ENCODE measurements around the gene ADRA2C.

The ADRA2C gene

DNA sequence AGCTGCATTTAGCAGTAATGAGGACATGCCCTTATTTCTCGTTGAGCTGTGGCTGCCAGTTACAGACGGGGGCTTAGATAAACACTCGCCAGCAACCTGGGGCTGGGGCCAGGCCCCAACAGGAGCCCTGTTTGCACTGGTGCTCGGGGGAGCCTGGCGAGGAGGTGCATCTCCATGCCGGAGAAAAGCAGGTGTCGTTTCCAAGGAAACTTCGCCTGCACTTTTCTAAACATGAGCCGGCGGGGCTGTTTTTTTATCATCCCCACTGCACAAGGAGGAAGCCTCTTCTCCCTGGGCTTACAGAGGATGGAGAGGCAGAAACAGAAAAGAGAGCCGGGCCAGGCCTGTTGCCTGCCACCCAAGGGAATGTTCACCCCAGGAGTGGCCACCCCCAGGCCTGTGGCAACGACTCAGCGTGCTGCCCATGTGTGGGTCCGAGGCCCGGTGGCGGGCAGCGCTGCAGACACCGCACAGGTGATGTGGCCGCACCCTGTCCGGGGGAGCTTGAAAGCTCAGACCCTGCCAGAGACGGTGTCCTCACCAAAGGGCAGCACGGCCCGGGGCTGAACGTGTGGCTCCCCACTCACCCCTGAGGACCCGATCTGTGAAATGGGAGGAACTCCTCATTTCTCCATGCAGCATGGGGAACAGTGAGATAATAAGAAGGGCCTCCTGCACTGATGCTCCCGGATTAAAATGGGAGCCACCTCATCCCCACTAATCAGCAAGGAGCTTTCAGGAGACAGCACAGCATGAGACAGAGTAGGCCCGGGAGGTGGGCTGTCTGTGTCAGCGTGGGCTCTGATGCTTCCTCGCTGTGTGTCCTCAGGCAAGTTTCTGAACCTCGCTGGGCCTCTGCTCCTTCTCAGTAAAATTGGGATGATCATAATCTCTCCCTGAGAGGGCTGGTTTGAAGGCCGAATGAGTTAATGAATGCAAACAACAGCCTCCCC lies 33.8 kb upstream of the ADRA2C start:
- no peak for TF ChIP-seq TAF1 (IDR thresholded peaks at IDR 0.05; ENCODE audit: borderline replicate concordance, insufficient read depth, low read length)
- no peak for TF ChIP-seq POLR2AphosphoS5 (IDR thresholded peaks at IDR 0.05; ENCODE audit: low read depth, low read length)
- no peak for TF ChIP-seq SIN3A (IDR thresholded peaks at IDR 0.05; ENCODE audit: borderline replicate concordance, insufficient read depth, low read length)
- TF ChIP-seq, protein P1, sequence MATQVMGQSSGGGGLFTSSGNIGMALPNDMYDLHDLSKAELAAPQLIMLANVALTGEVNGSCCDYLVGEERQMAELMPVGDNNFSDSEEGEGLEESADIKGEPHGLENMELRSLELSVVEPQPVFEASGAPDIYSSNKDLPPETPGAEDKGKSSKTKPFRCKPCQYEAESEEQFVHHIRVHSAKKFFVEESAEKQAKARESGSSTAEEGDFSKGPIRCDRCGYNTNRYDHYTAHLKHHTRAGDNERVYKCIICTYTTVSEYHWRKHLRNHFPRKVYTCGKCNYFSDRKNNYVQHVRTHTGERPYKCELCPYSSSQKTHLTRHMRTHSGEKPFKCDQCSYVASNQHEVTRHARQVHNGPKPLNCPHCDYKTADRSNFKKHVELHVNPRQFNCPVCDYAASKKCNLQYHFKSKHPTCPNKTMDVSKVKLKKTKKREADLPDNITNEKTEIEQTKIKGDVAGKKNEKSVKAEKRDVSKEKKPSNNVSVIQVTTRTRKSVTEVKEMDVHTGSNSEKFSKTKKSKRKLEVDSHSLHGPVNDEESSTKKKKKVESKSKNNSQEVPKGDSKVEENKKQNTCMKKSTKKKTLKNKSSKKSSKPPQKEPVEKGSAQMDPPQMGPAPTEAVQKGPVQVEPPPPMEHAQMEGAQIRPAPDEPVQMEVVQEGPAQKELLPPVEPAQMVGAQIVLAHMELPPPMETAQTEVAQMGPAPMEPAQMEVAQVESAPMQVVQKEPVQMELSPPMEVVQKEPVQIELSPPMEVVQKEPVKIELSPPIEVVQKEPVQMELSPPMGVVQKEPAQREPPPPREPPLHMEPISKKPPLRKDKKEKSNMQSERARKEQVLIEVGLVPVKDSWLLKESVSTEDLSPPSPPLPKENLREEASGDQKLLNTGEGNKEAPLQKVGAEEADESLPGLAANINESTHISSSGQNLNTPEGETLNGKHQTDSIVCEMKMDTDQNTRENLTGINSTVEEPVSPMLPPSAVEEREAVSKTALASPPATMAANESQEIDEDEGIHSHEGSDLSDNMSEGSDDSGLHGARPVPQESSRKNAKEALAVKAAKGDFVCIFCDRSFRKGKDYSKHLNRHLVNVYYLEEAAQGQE (IDR thresholded peaks at IDR 0.05; ENCODE audit: insufficient read depth in 1 of 2, low read depth in 2 of 2, low read length in 2 of 2) = no peak
- TF ChIP-seq FOXP2 (optimal IDR thresholded peaks at IDR 0.05; ENCODE audit: borderline replicate concordance, extremely low read depth, extremely low read length, insufficient read depth) = no peak

DNA sequence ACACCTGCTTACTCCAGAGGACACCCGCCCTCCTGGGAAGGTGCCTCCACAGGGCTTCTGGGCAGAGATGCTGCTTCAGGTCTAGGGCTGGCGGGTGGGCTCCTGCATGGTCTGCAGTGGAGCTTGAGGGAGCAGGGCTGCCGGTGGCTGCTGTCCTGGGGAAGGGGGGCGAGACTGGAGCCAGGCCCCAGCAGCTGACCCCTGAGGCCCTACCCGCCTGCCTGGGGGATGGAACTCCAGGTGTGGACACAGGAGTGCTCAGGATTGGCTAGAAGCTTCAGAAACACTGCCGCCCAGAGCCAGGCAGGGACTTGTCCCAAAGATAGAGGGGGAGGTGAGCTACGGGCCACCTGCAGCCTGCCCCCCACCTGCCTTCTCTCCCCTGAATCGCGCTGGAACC lies 33.0 kb upstream of the ADRA2C start:
- TF ChIP-seq TAF1 (IDR thresholded peaks at IDR 0.05; ENCODE audit: borderline replicate concordance, insufficient read depth, low read length) (no peak), FOXP2 (optimal IDR thresholded peaks at IDR 0.05; ENCODE audit: borderline replicate concordance, extremely low read depth, extremely low read length, insufficient read depth) (no peak), SIN3A (IDR thresholded peaks at IDR 0.05; ENCODE audit: borderline replicate concordance, insufficient read depth, low read length) (no peak), POLR2AphosphoS5 (IDR thresholded peaks at IDR 0.05; ENCODE audit: low read depth, low read length) (no peak)
- TF ChIP-seq, protein P1 (IDR thresholded peaks at IDR 0.05; ENCODE audit: insufficient read depth in 1 of 2, low read depth in 2 of 2, low read length in 2 of 2) = no peak

DNA sequence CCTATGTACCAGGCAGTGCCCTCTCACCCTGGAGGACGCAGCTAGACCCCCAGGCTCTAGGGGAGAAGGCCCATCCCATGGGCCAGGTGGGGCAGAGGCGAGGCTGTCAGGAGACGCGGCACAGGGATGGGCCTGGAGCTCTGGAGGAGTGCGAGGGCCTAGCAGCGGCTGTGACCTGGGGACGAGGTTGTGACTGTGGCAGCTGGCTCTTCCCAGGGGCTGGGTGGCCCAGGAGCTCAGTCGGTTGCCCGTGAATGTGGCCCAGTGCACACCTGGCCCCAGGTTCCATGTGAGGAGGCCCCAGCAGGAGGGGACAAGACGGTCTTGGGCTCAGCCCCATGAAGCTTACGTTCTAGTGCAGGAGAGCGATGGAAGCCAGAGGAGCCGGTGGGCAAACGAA lies 31.0 kb upstream of the ADRA2C start:
- TF ChIP-seq FOXP2 (optimal IDR thresholded peaks at IDR 0.05; ENCODE audit: borderline replicate concordance, extremely low read depth, extremely low read length, insufficient read depth) = no peak
- TF ChIP-seq, protein P1 (IDR thresholded peaks at IDR 0.05; ENCODE audit: insufficient read depth in 1 of 2, low read depth in 2 of 2, low read length in 2 of 2) = no peak
- TF ChIP-seq POLR2AphosphoS5 (IDR thresholded peaks at IDR 0.05; ENCODE audit: low read depth, low read length) = no peak
- no peak for TF ChIP-seq SIN3A (IDR thresholded peaks at IDR 0.05; ENCODE audit: borderline replicate concordance, insufficient read depth, low read length)
- no peak for TF ChIP-seq TAF1 (IDR thresholded peaks at IDR 0.05; ENCODE audit: borderline replicate concordance, insufficient read depth, low read length)

DNA sequence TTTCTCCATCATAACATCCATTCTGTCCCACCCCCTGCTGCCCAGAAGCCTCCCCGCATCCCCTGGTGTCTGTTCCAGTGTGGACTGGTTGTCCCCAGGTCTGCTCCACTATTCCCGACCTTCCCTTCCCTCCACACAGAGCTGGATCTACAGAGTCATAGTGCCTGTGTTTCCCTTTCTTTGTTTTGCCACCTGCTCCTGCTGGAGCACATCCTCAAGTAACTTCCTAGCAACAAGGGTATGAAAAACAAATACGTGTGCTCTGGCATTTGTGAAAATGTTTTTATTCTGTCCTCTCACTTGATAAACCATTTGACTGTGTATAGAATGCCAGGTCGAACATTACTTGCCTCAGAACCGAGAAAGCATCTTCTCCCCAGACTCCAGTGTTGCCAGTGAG lies 29.9 kb upstream of the ADRA2C start:
- TF ChIP-seq TAF1 (IDR thresholded peaks at IDR 0.05; ENCODE audit: borderline replicate concordance, insufficient read depth, low read length) (no peak), SIN3A (IDR thresholded peaks at IDR 0.05; ENCODE audit: borderline replicate concordance, insufficient read depth, low read length) (no peak), FOXP2 (optimal IDR thresholded peaks at IDR 0.05; ENCODE audit: borderline replicate concordance, extremely low read depth, extremely low read length, insufficient read depth) (no peak), POLR2AphosphoS5 (IDR thresholded peaks at IDR 0.05; ENCODE audit: low read depth, low read length) (no peak)
- TF ChIP-seq, protein P1 (IDR thresholded peaks at IDR 0.05; ENCODE audit: insufficient read depth in 1 of 2, low read depth in 2 of 2, low read length in 2 of 2) = no peak
